ENCODE data around the gene EXOC6B.

Gene EXOC6B

GRCh38 chr2:72150861-72151356 is 674.9 kb downstream of the EXOC6B start:
- no peak for DNase-seq (ENCODE audit: extremely low read depth in 1 of 2, low read depth in 1 of 2)

GRCh38 chr2:72150157-72150860 is 675.5 kb downstream of the EXOC6B start:
- no peak for DNase-seq (ENCODE audit: extremely low read depth in 1 of 2, low read depth in 1 of 2)

- no peak for DNase-seq (ENCODE audit: extremely low read depth in 1 of 2, low read depth in 1 of 2)
These were observed 676.2 kb downstream of the EXOC6B start for GRCh38 chr2:72149556-72150156.

GRCh38 chr2:72148837-72149555 is 676.8 kb downstream of the EXOC6B start:
- no peak for DNase-seq (ENCODE audit: extremely low read depth in 1 of 2, low read depth in 1 of 2)

GRCh38 chr2:72148003-72148836 is 677.6 kb downstream of the EXOC6B start:
- no peak for DNase-seq (ENCODE audit: extremely low read depth in 1 of 2, low read depth in 1 of 2)

GRCh38 chr2:72147303-72147971 is 678.4 kb downstream of the EXOC6B start, which contains the start of gene CYP26B1:
Gene CYP26B1, minus strand, starts transcription at chr2:72147862. Its CDS starts 28 bp downstream, at chr2:72147834.
- no peak for DNase-seq (ENCODE audit: extremely low read depth in 1 of 2, low read depth in 1 of 2)

- no peak for DNase-seq (ENCODE audit: extremely low read depth in 1 of 2, low read depth in 1 of 2)
These were observed 679.2 kb downstream of the EXOC6B start for GRCh38 chr2:72146347-72147302.

- DNase-seq (ENCODE audit: extremely low read depth in 1 of 2, low read depth in 1 of 2): no peak
These were observed 680.0 kb downstream of the EXOC6B start for GRCh38 chr2:72145658-72146329.

GRCh38 chr2:72145289-72145657 is 680.6 kb downstream of the EXOC6B start:
- no peak for DNase-seq (ENCODE audit: extremely low read depth in 1 of 2, low read depth in 1 of 2)

GRCh38 chr2:72144632-72145288 is 681.1 kb downstream of the EXOC6B start:
- no peak for DNase-seq (ENCODE audit: extremely low read depth in 1 of 2, low read depth in 1 of 2)

GRCh38 chr2:72144274-72144631 is 681.6 kb downstream of the EXOC6B start:
- DNase-seq (ENCODE audit: extremely low read depth in 1 of 2, low read depth in 1 of 2): no peak

GRCh38 chr2:72143441-72144273 is 682.2 kb downstream of the EXOC6B start:
- no peak for DNase-seq (ENCODE audit: extremely low read depth in 1 of 2, low read depth in 1 of 2)

GRCh38 chr2:72142570-72143440 is 683.0 kb downstream of the EXOC6B start:
- no peak for DNase-seq (ENCODE audit: extremely low read depth in 1 of 2, low read depth in 1 of 2)

- no peak for DNase-seq (ENCODE audit: extremely low read depth in 1 of 2, low read depth in 1 of 2)
These were observed 683.9 kb downstream of the EXOC6B start for GRCh38 chr2:72141881-72142451.

- no peak for DNase-seq (ENCODE audit: extremely low read depth in 1 of 2, low read depth in 1 of 2)
These were observed 684.7 kb downstream of the EXOC6B start for GRCh38 chr2:72141032-72141645.

GRCh38 chr2:72140621-72140960 is 685.2 kb downstream of the EXOC6B start:
- no peak for DNase-seq (ENCODE audit: extremely low read depth in 1 of 2, low read depth in 1 of 2)
